Cardiac fibroblast (primary cell): ENCODE results near the gene TSHR.
"Not testable (repeated sequence)": the region's sequence is repeated elsewhere in the genome, so short reads cannot be mapped to it uniquely, and the experiment has no call there.

Experiments used
- DNase-seq, 2 donors: peaks; one replicate each; pipeline versions ENCODE4 v3.0.0 to v3.0.0-alpha.2; 2010; ENCODE audit warnings: low read depth in 2 of 2
- H3K4me3 ChIP-seq, 2 donors: replicated peaks in 1 of 2; 1 replicate in 1 of 2; 2 replicates in 1 of 2; pipeline ENCODE4 v1.5.1; 2011; ENCODE audit warnings: low read depth in 2 of 2, low read length in 2 of 2, mild to moderate bottlenecking in 2 of 2, moderate library complexity in 1 of 2
- CTCF ChIP-seq: IDR thresholded peaks from one replicate; pipeline ENCODE4 v1.5.1; 2011; ENCODE audit warnings: low read depth, mild to moderate bottlenecking, low read length, inconsistent platforms

TSHR gene

DNA sequence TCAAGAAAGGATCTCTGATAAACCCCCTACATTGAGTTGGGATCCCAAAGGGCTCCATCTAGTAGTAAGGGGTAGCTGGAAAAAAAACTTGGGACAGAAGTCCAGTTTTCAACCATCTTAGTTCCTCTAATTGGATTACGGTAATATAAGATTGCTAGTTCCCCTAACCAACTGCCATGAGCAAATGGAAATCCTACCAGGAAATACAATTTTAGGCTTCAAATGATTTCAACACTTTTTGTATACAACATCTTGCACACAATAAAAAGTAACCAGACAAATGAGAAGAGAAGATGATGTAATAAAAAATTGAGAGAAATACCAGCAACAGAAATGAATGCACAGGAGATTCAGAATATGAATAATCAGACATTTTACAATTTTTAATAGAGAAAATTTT lies 73.0 kb downstream of the TSHR start:
- no peak for DNase-seq
- no peak overlapping the region for H3K4me3 ChIP-seq
- no peak for TF ChIP-seq CTCF

GRCh38 chr14:81031488-81031887 lies 76.1 kb downstream of the TSHR start:
- DNase-seq = no peak
- TF ChIP-seq CTCF = no peak
- H3K4me3 ChIP-seq = no peak overlapping the region

GRCh38 chr14:81033698-81034240 lies 78.3 kb downstream of the TSHR start:
- no peak overlapping the region for H3K4me3 ChIP-seq
- no peak for TF ChIP-seq CTCF
- DNase-seq = no peak

DNA sequence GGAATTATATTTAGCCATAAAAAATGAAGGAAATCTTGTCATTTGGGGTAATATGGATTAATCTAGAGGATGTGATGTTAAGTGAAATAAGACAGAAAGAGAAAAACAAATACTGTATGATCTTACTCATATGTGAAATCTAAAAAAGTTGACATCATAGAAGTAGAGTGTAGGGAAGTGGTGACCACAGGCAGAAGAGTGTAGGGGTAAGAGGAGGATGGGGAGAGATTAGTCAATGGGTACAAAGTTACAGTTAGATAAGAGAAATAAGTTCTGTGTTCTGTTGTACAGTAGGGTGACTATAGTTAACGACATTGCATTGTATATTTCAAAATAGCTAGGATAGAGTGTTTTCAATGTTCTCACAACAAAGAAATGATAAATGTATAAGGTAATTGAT lies 87.0 kb downstream of the TSHR start:
- no peak for TF ChIP-seq CTCF

GRCh38 chr14:81051547-81051946 lies 96.1 kb downstream of the TSHR start:
- no peak for DNase-seq
- no peak for TF ChIP-seq CTCF
- no peak overlapping the region for H3K4me3 ChIP-seq

More for the DNA sequence above, 87.0 kb downstream of the TSHR start:
- no peak overlapping the region for H3K4me3 ChIP-seq
- no peak for DNase-seq

DNA sequence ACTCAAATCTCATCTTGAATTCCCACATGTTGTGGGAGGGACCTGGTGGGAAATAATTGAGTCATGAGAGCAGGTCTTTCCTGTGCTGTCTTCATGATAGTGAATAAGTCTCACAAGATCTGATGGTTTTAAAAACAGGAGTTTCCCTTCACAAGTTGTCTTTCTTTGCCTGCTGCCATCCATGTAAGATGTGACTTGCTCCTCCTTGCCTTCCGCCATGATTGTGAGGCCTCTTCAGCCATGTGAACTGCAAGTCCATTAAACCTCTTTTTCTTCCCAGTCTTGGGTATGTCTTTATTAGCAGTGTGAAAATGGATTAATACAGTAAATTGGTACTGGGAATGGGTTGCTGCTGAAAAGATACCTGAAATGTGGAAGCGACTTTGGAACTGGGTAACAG lies 98.6 kb downstream of the TSHR start:
- DNase-seq, H3K4me3 ChIP-seq: not testable (repeated sequence)

DNA sequence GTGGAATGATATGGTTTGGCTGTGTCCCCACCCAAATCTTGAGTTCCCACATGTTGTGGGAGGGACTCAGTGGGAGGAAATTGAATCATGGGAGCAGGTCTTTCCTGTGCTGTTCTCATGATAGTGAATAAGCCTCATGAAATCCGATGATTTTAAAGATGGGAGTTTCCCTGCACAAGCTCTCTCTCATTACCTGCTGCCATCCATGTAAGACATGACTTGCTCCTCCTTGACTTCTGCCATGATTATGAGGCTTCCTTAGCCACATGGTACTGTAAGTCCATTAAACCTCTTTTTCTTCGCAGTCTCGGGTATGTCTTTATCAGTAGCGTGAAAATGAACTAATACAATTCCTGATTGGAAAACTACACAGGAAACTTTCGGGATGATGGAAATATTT lies 100.5 kb downstream of the TSHR start:
- no peak for DNase-seq
- TF ChIP-seq CTCF = no peak
- no peak overlapping the region for H3K4me3 ChIP-seq
